Psoas muscle (tissue), 8 donors: Measurements from ENCODE around the gene HRH3. TPM values are rescaled to one million over a fixed set of nuclear protein-coding genes. Genes with fewer than 3 reads are reported as not detected.
A peak's percentile ranks its signal among the peaks of the same experiment; 100 is the strongest.

Experiments used
- ATAC-seq, 4 donors: fragments of 200-7000 bp; cut with Tn5 transposase; one replicate each; pipeline ENCODE4 v1.9.1; 2020; ENCODE audit warnings: moderate library complexity in 3 of 4, mild to moderate bottlenecking in 2 of 4
- DNase-seq, 2 donors: peaks; one replicate each; pipeline ENCODE4 v3.0.0-alpha.2; 2020
- H3K27ac ChIP-seq: fragments of 200-600 bp; one replicate; pipeline ENCODE4 v1.8.0; 2022
- H3K27me3 ChIP-seq, 3 donors: fragments of 200-600 bp in 1 of 3; one replicate each; pipeline versions ENCODE4 v1.6.1 to v1.8.0; 2013 to 2022; ENCODE audit warnings: low read length in 2 of 3, mild to moderate bottlenecking in 2 of 3, moderate library complexity in 1 of 3; ENCODE audit not compliant: insufficient read depth in 3 of 3
- H3K36me3 ChIP-seq, 2 donors: fragments of 200-600 bp in 1 of 2; one replicate each; pipeline versions ENCODE4 v1.6.1 to v1.8.0; 2013 to 2022; ENCODE audit warnings: low read depth in 1 of 2, mild to moderate bottlenecking in 1 of 2, moderate library complexity in 1 of 2; ENCODE audit not compliant: insufficient read depth in 1 of 2
- H3K4me1 ChIP-seq: fragments of 200-600 bp; one replicate; pipeline ENCODE4 v1.8.0; 2022
- H3K4me3 ChIP-seq: fragments of 200-600 bp; one replicate; pipeline ENCODE4 v1.8.0; 2022; ENCODE audit warnings: mild to moderate bottlenecking
- H3K9me3 ChIP-seq: fragments of 200-600 bp; one replicate; pipeline ENCODE4 v1.8.0; 2022
- WGBS, 3 donors: extraction: QIAGEN DNeasy Blood & Tissue Kit; methylation state at CpG; one replicate each; pipeline versions ENCODE4 v1.1.6 to v1.1.7; 2013; 5-methylcytosine and 5-hydroxymethylcytosine counted together
- intact Hi-C, 2 donors: fragments of 100-400 bp; cut with DNase I; formaldehyde crosslinking; loops; one replicate each; pipeline versions ENCODE4 v1.11.0 to v1.14.2; 2022
- polyA plus RNA-seq, 3 donors: library from polyadenylated mRNA; stranded (reverse); fragments of 200-250 nt; gene quantifications; one replicate each; pipeline ENCODE4 v1.2.3, GENCODE V29; 2013
- total RNA-seq, 4 donors: library from RNA; stranded (reverse); fragmentation: NEBNext Ultra II Directional in 2 of 4; extraction: Animal tissue kit (Norgen Biotek cat#: 25700) in 2 of 4; gene quantifications; one replicate each; pipeline versions ENCODE4 v1.2.1 to v1.2.4, GENCODE V29; 2021 to 2023
- TF ChIP-seq, protein P1 (sequence below): fragments of 200-600 bp; IDR thresholded peaks from one replicate; pipeline ENCODE4 v1.8.0; 2022; ENCODE audit warnings: antibody characterized with exemption
- donor health status: healthy with polysubstance abuse.
- donor health status: DM: no; HTN: no; CAD: no; lungs with moderate emphysema.
- donor health status: Bipolar disorder and iron deficiency.
- donor health status: healthy.
- donor health status: DM: yes; HTN: yes; CAD: no.
- donor health status: DM: no; HTN: no; CAD: no.
- donor health status: DM: no; HTN: no; CAD: no.
- donor health status: DM: yes; HTN: yes; CAD: no.

HRH3 gene
- total and polyA plus RNA-seq, 7 donors, result 0.03 TPM; not detected in 6

GRCh38 chr20:62186887-62187866 lies 32.9 kb downstream of the HRH3 start:
- H3K9me3 ChIP-seq, result no peaks in the 10 kb centered on the region
- H3K4me3 ChIP-seq, result no peak overlapping the region
- WGBS, 3 donors, result 73 to 79% (median 74%) methylated on average over 13 of the region's 13 CpGs
- no peak for DNase-seq
- intact Hi-C loops, result loop anchor here (10.0 kb wide), 1 partner anchor 198 kb away; the partner anchor contains the start of gene RPS21 (in 2 of the 2)
- no peak for ATAC-seq
- H3K27me3 ChIP-seq, result no peaks in the 10 kb centered on the region
- H3K36me3 ChIP-seq, result peaks cover 0 to 27% of the 10 kb centered on the region in 2 donors
- peaks cover 13% of the 10 kb centered on the region for H3K4me1 ChIP-seq
- H3K27ac ChIP-seq, result no peak overlapping the region
- TF ChIP-seq, protein P1, sequence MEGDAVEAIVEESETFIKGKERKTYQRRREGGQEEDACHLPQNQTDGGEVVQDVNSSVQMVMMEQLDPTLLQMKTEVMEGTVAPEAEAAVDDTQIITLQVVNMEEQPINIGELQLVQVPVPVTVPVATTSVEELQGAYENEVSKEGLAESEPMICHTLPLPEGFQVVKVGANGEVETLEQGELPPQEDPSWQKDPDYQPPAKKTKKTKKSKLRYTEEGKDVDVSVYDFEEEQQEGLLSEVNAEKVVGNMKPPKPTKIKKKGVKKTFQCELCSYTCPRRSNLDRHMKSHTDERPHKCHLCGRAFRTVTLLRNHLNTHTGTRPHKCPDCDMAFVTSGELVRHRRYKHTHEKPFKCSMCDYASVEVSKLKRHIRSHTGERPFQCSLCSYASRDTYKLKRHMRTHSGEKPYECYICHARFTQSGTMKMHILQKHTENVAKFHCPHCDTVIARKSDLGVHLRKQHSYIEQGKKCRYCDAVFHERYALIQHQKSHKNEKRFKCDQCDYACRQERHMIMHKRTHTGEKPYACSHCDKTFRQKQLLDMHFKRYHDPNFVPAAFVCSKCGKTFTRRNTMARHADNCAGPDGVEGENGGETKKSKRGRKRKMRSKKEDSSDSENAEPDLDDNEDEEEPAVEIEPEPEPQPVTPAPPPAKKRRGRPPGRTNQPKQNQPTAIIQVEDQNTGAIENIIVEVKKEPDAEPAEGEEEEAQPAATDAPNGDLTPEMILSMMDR, result no peak

DNA sequence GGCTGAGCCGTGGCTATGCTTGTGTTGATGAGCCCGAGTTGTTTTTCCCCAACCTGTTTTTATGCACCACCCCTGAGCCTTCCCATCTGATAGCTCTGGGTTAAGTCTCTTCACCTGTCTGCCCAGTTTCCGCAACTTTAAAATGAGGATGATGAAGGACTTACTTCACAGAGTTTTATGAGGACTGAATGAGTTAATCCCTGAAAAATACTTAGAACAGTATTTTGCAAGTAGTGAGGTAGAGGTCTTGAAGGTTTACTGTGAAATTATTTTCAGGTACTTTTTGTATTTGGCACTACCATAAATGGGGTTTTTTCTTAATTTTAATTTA lies 34.0 kb downstream of the HRH3 start:
- no peak overlapping the region for H3K4me3 ChIP-seq
- no peak for DNase-seq
- no peak for ATAC-seq
- TF ChIP-seq, protein P1, result no peak
- 72 to 87% (median 73%) methylated on average over 3 of the region's 3 CpGs for WGBS, 3 donors
- no peak overlapping the region for H3K27ac ChIP-seq
- peaks cover 13% of the 10 kb centered on the region for H3K4me1 ChIP-seq
- intact Hi-C loops, result loop anchor here (10.0 kb wide), 1 partner anchor 199 kb away; the partner anchor contains the start of gene RPS21 (in 2 of the 2)
- H3K9me3 ChIP-seq, result no peaks in the 10 kb centered on the region
- H3K27me3 ChIP-seq, result no peaks in the 10 kb centered on the region
- H3K36me3 ChIP-seq, result peaks cover 0 to 26% of the 10 kb centered on the region in 2 donors

- no peaks in the 10 kb centered on the region for H3K9me3 ChIP-seq
Measured at GRCh38 chr20:62183426-62184142, 36.5 kb downstream of the HRH3 start.

More at GRCh38 chr20:62183426-62184142, 36.5 kb downstream of the HRH3 start:
- H3K4me1 ChIP-seq, result peaks cover 13% of the 10 kb centered on the region
- DNase-seq, result peak in 1 of 2 donors; percentile 40
- H3K27ac ChIP-seq, result peak overlapping the region; percentile 96
- intact Hi-C loops, result loop anchor here (2.0 to 10.0 kb wide), 2 partner anchors 41 to 201 kb away; partner anchors contain the start of genes RPS21 (in 2 of the 2), PSMA7 (in 1 of the 2) and SS18L1 (in 1 of the 2)
- no peaks in the 10 kb centered on the region for H3K27me3 ChIP-seq
- H3K36me3 ChIP-seq, result peaks cover 0 to 25% of the 10 kb centered on the region in 2 donors
- TF ChIP-seq, protein P1, result no peak
- peak overlapping the region; percentile 95 for H3K4me3 ChIP-seq
- 17 to 23% (median 21%) methylated on average over 25 of the region's 25 CpGs for WGBS, 3 donors
- no peak for ATAC-seq
